CD14-positive monocyte (primary cell): ENCODE results near the gene DGKI. TPM values are rescaled to one million over a fixed set of nuclear protein-coding genes. Genes with fewer than 3 reads are reported as not detected.
A peak's percentile ranks its signal among the peaks of the same experiment; 100 is the strongest.

ENCODE experiments used
- DNase-seq, 3 donors: peaks; one replicate each; pipeline ENCODE4 v3.0.0-alpha.2; 2011 to 2022
- H2AFZ ChIP-seq: 2 replicates; pipeline ENCODE4 v1.6.0; 2012; ENCODE audit warnings: mild to moderate bottlenecking, low read depth, low read length, inconsistent platforms; ENCODE audit not compliant: insufficient read depth, poor library complexity, severe bottlenecking
- H3K27ac ChIP-seq, 2 donors: 1 replicate in 1 of 2; 2 replicates in 1 of 2; pipeline ENCODE4 v1.5.1; 2012 to 2013; ENCODE audit warnings: low read length in 2 of 2, control low read depth in 1 of 2, inconsistent platforms in 1 of 2, low read depth in 1 of 2, mild to moderate bottlenecking in 1 of 2
- H3K27me3 ChIP-seq, 2 donors: one replicate each; pipeline versions ENCODE4 v1.6.0 to v1.6.1; 2011 to 2013; ENCODE audit warnings: low read length in 2 of 2; ENCODE audit not compliant: control insufficient read depth in 2 of 2, insufficient read depth in 2 of 2
- H3K36me3 ChIP-seq, 2 donors: replicated peaks in 1 of 2; 1 replicate in 1 of 2; 2 replicates in 1 of 2; pipeline versions ENCODE4 v1.5.1 to v1.6.1; 2012 to 2013; ENCODE audit warnings: low read length in 2 of 2, control low read depth in 1 of 2, inconsistent platforms in 1 of 2, mild to moderate bottlenecking in 1 of 2; ENCODE audit not compliant: insufficient read depth in 2 of 2, control insufficient read depth in 1 of 2
- H3K4me1 ChIP-seq, 2 donors: 1 replicate in 1 of 2; 2 replicates in 1 of 2; pipeline versions ENCODE4 v1.5.1 to v1.6.1; 2012 to 2013; ENCODE audit warnings: low read length in 2 of 2, control low read depth in 1 of 2, inconsistent platforms in 1 of 2, mild to moderate bottlenecking in 1 of 2, moderate library complexity in 1 of 2; ENCODE audit not compliant: insufficient read depth in 2 of 2, control insufficient read depth in 1 of 2
- H3K4me2 ChIP-seq: replicated peaks from 2 replicates; pipeline ENCODE3; 2012; ENCODE audit warnings: low read length, moderate library complexity, mild to moderate bottlenecking; ENCODE audit not compliant: poor library complexity, severe bottlenecking; ENCODE audit errors: extremely low read depth
- H3K4me3 ChIP-seq, 3 experiments: fragments of 200-600 bp in 1 of 3; sonication (generic) in 1 of 3; replicated peaks in 1 of 3; 1 replicate in 2 of 3; 2 replicates in 1 of 3; pipeline ENCODE4 v1.5.1; 2011 to 2013; ENCODE audit warnings: low read length in 3 of 3, mild to moderate bottlenecking in 3 of 3, control low read depth in 2 of 3, low read depth in 2 of 3, inconsistent platforms in 1 of 3, moderate library complexity in 1 of 3
- H3K79me2 ChIP-seq: 2 replicates; pipeline ENCODE4 v1.6.0; 2012; ENCODE audit warnings: mild to moderate bottlenecking, control low read depth, inconsistent platforms, low read length, moderate library complexity; ENCODE audit not compliant: insufficient read depth
- H3K9ac ChIP-seq: 2 replicates; pipeline ENCODE4 v1.6.0; 2017; ENCODE audit warnings: low read length, mild to moderate bottlenecking; ENCODE audit not compliant: insufficient read depth, poor library complexity, severe bottlenecking
- H3K9me3 ChIP-seq, 2 donors: replicated peaks in 1 of 2; 1 replicate in 1 of 2; 2 replicates in 1 of 2; pipeline versions ENCODE4 v1.5.1 to v1.6.1; 2012 to 2013; ENCODE audit warnings: low read length in 2 of 2, control low read depth in 1 of 2; ENCODE audit not compliant: control insufficient read depth in 1 of 2, insufficient read depth in 1 of 2
- H4K20me1 ChIP-seq: 2 replicates; pipeline ENCODE4 v1.6.0; 2012; ENCODE audit warnings: mild to moderate bottlenecking, low read length, control low read depth, moderate library complexity; ENCODE audit not compliant: insufficient read depth
- H3K27ac Mint-ChIP-seq, 7 donors: one replicate each; pipeline ENCODE4 v1.8.0; 2020; ENCODE audit warnings: mild to moderate bottlenecking in 7 of 7, mixed read lengths in 7 of 7, moderate library complexity in 6 of 7, inconsistent platforms in 2 of 7
- H3K27me3 Mint-ChIP-seq, 3 donors: one replicate each; pipeline ENCODE4 v1.8.0; 2021 to 2022; ENCODE audit warnings: low read depth in 3 of 3, mild to moderate bottlenecking in 3 of 3, mixed read lengths in 3 of 3, moderate library complexity in 3 of 3, inconsistent platforms in 1 of 3
- H3K36me3 Mint-ChIP-seq, 2 donors: one replicate each; pipeline ENCODE4 v1.8.0; 2020; ENCODE audit warnings: mixed read lengths in 2 of 2, inconsistent platforms in 1 of 2, mild to moderate bottlenecking in 1 of 2
- H3K4me1 Mint-ChIP-seq: one replicate; pipeline ENCODE4 v1.8.0; 2020; ENCODE audit warnings: mild to moderate bottlenecking, mixed read lengths
- H3K4me3 Mint-ChIP-seq, 2 donors: one replicate each; pipeline ENCODE4 v1.8.0; 2020; ENCODE audit warnings: mild to moderate bottlenecking in 2 of 2, mixed read lengths in 2 of 2, moderate library complexity in 1 of 2
- H3K9me3 Mint-ChIP-seq, 7 donors: one replicate each; pipeline ENCODE4 v1.8.0; 2020 to 2022; ENCODE audit warnings: mixed read lengths in 7 of 7, mild to moderate bottlenecking in 6 of 7, moderate library complexity in 6 of 7, inconsistent platforms in 2 of 7
- CTCF ChIP-seq: fragments of 200-600 bp; IDR thresholded peaks from one replicate; pipeline ENCODE4 v1.8.0; 2022; ENCODE audit warnings: antibody characterized with exemption, mild to moderate bottlenecking
- WGBS: methylation state at CpG from one replicate; pipeline ENCODE4 v1.1.5; 2013; ENCODE audit warnings: missing lambda C conversion rate; ENCODE audit not compliant: insufficient coverage; 5-methylcytosine and 5-hydroxymethylcytosine counted together
- intact Hi-C, 2 donors: fragments of 100-400 bp; cut with micrococcal nuclease; formaldehyde crosslinking; loops; one replicate each; pipeline versions ENCODE4 v1.15.0 to v1.15.1; 2023
- polyA plus RNA-seq, 3 donors: library from polyadenylated mRNA; depleted of rRNA in 1 of 3; unstranded in 2 of 3; stranded (reverse) in 1 of 3; fragments of 300-500 nt in 2 of 3; fragments of >200 nt in 1 of 3; fragmentation: Illumina TruSeq in 2 of 3; gene quantifications; 1 replicate in 2 of 3; 2 replicates in 1 of 3; pipeline ENCODE4 v1.2.3, GENCODE V29; 2012 to 2021

DGKI gene
- polyA plus RNA-seq, 3 donors = not detected

- Histone ChIP-seq H3K9ac (no peak overlapping the region), H4K20me1 (no peaks in the 10 kb centered on the region), H3K4me2 (no peak overlapping the region), H3K36me3 (no peaks in the 10 kb centered on the region), H3K27ac (no peak overlapping the region), H3K4me1 (no peaks in the 10 kb centered on the region), H3K27me3 (peaks cover 0 to 5% of the 10 kb centered on the region in 2 donors), H3K79me2 (no peaks in the 10 kb centered on the region), H3K9me3 (peaks cover 24 to 27% of the 10 kb centered on the region in 2 donors), H3K4me3 (no peak overlapping the region), H2AFZ (no peak overlapping the region)
- WGBS = 100% methylated on average over 1 of the region's 7 CpGs
- TF ChIP-seq CTCF = no peak
- H3K27me3 Mint-ChIP-seq = peaks cover 2 to 4% (median 2%) of the 10 kb centered on the region in 3 donors
- DNase-seq = no peak
- peak overlapping the region in 1 of 2 donors; percentile 39 for H3K4me3 Mint-ChIP-seq
- intact Hi-C loops = no loop called here
- no peaks in the 10 kb centered on the region for H3K36me3 Mint-ChIP-seq
- H3K27ac Mint-ChIP-seq = no peak overlapping the region
- no peaks in the 10 kb centered on the region for H3K4me1 Mint-ChIP-seq
- H3K9me3 Mint-ChIP-seq = peaks cover 12 to 25% (median 22%) of the 10 kb centered on the region in 7 donors
Measured at GRCh38 chr7:137829337-137829992, 17.3 kb downstream of the DGKI start.

GRCh38 chr7:137828456-137828855 is 18.3 kb downstream of the DGKI start:
- H3K4me1 ChIP-seq = no peaks in the 10 kb centered on the region
- H3K4me3 ChIP-seq = no peak overlapping the region
- no peaks in the 10 kb centered on the region for H3K36me3 ChIP-seq
- peaks cover 20 to 21% of the 10 kb centered on the region in 2 donors for H3K9me3 ChIP-seq
- no peak overlapping the region for H3K27ac ChIP-seq
- peaks cover 10 to 22% (median 20%) of the 10 kb centered on the region in 7 donors for H3K9me3 Mint-ChIP-seq
- H2AFZ ChIP-seq = no peak overlapping the region
- intact Hi-C loops = no loop called here
- no peak overlapping the region for H3K9ac ChIP-seq
- no peak for TF ChIP-seq CTCF
- no peaks in the 10 kb centered on the region for H4K20me1 ChIP-seq
- H3K4me3 Mint-ChIP-seq = no peak overlapping the region
- WGBS = no CpG with 5 or more reads among the region's 1 CpG
- no peaks in the 10 kb centered on the region for H3K4me1 Mint-ChIP-seq
- peaks cover 0 to 5% of the 10 kb centered on the region in 2 donors for H3K27me3 ChIP-seq
- no peak overlapping the region for H3K4me2 ChIP-seq
- no peak for DNase-seq
- H3K27me3 Mint-ChIP-seq = peaks cover 2 to 4% (median 2%) of the 10 kb centered on the region in 3 donors
- H3K27ac Mint-ChIP-seq = peak overlapping the region in 1 of 7 donors; percentile 65
- no peaks in the 10 kb centered on the region for H3K79me2 ChIP-seq
- H3K36me3 Mint-ChIP-seq = no peaks in the 10 kb centered on the region
